ENCODE data around the gene MSH2.

DNA sequence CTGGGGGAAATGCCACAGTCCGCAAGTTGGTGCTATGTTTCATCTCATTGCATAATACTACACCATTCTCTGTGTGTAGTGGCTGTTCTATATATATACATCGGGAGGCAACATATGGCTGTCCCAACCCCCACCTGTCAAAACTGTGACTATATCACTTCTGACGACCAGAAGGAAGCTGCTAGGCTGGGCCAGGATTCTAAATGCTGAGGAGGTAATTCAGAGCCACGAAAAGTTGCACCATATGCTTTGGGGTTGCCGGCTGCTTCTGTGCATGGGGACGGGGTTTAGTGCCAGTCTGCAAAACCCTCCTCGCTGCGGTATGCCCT lies 117.3 kb downstream of the MSH2 start:
- TF ChIP-seq, protein P1, sequence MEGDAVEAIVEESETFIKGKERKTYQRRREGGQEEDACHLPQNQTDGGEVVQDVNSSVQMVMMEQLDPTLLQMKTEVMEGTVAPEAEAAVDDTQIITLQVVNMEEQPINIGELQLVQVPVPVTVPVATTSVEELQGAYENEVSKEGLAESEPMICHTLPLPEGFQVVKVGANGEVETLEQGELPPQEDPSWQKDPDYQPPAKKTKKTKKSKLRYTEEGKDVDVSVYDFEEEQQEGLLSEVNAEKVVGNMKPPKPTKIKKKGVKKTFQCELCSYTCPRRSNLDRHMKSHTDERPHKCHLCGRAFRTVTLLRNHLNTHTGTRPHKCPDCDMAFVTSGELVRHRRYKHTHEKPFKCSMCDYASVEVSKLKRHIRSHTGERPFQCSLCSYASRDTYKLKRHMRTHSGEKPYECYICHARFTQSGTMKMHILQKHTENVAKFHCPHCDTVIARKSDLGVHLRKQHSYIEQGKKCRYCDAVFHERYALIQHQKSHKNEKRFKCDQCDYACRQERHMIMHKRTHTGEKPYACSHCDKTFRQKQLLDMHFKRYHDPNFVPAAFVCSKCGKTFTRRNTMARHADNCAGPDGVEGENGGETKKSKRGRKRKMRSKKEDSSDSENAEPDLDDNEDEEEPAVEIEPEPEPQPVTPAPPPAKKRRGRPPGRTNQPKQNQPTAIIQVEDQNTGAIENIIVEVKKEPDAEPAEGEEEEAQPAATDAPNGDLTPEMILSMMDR (IDR thresholded peaks at IDR 0.05; ENCODE audit: low read length) = no peak
- no peak for TF ChIP-seq EZH2 (IDR thresholded peaks at IDR 0.05; ENCODE audit: borderline replicate concordance, low read length)

All from OCI-LY1 (cell line).